ENCODE measurements around the gene EDRF1.

EDRF1 gene

DNA sequence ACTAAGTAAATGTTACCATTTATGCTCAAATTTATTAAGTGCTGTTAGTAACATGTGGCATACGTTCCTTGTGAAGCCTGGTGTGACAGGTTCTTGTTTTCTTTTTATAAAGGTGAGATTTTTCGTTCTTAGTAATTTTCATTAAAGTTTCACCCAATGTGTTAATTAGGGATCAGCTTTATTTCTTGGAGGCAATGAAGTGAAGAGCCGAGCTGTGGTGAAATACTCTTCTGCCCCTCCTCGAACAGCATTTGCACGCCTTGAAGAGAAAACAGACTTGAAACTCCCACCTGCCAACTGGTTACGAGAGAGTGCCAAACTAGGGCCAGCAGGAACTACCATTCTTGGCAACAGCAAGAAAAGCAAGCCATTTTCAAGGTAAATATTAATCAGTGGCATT is 1.5 kb downstream of the EDRF1 start:
- Histone ChIP-seq H3K9me2 (replicated peaks; ENCODE audit: control insufficient read depth, low read length) (no peaks in the 10 kb centered on the region), H3K27me3 (ENCODE audit: control insufficient read depth, low read length) (no peaks in the 10 kb centered on the region), H4K20me1 (ENCODE audit: control insufficient read depth, insufficient read depth, low read depth, low read length) (no peaks in the 10 kb centered on the region), H3K4me1 (ENCODE audit: control insufficient read depth, low read length) (peaks cover 24% of the 10 kb centered on the region), H3K9me3 (ENCODE audit: control insufficient read depth, insufficient read depth, low read length) (no peaks in the 10 kb centered on the region), H3K4me2 (ENCODE audit: low read length) (peak overlapping the region; percentile 65), H3K27ac (ENCODE audit: low read depth, low read length) (no peak overlapping the region), H3K79me2 (ENCODE audit: control insufficient read depth, low read length) (peaks cover 44% of the 10 kb centered on the region), H3F3A (ENCODE audit: control insufficient read depth, insufficient read depth) (no peaks in the 10 kb centered on the region), H3K36me3 (ENCODE audit: control insufficient read depth, low read length) (peaks cover 61% of the 10 kb centered on the region), H3K4me3 (ENCODE audit: low read length) (peak overlapping the region; percentile 89)
- TF ChIP-seq, protein P1, sequence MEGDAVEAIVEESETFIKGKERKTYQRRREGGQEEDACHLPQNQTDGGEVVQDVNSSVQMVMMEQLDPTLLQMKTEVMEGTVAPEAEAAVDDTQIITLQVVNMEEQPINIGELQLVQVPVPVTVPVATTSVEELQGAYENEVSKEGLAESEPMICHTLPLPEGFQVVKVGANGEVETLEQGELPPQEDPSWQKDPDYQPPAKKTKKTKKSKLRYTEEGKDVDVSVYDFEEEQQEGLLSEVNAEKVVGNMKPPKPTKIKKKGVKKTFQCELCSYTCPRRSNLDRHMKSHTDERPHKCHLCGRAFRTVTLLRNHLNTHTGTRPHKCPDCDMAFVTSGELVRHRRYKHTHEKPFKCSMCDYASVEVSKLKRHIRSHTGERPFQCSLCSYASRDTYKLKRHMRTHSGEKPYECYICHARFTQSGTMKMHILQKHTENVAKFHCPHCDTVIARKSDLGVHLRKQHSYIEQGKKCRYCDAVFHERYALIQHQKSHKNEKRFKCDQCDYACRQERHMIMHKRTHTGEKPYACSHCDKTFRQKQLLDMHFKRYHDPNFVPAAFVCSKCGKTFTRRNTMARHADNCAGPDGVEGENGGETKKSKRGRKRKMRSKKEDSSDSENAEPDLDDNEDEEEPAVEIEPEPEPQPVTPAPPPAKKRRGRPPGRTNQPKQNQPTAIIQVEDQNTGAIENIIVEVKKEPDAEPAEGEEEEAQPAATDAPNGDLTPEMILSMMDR (IDR thresholded peaks at IDR 0.05; ENCODE audit: low read depth, low read length, poor library complexity, severe bottlenecking) = no peak
- TF ChIP-seq EZH2phosphoT487 (IDR thresholded peaks at IDR 0.05; ENCODE audit: borderline replicate concordance, low read length) = no peak

DNA sequence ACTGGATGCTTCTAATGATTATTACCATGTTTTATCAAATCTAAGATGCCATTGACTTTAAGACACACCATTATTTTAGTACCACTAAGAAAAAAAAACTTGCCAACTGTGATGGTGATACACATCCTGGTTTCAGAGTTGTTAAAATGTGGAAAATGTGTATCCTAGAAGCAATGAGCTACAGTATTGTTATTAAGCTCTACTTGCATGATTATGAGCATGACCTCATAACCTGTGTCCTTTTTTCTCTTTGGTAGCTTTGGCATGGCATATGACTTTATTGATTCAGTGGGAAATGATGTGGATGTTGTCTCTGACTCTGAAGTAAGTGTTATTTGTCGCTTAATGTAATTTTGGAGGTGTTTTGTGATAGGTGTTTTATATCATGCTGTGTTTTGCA is 3.3 kb downstream of the EDRF1 start:
- Histone ChIP-seq H3F3A (ENCODE audit: control insufficient read depth, insufficient read depth) (no peaks in the 10 kb centered on the region), H3K9me2 (replicated peaks; ENCODE audit: control insufficient read depth, low read length) (no peaks in the 10 kb centered on the region), H3K4me1 (ENCODE audit: control insufficient read depth, low read length) (peaks cover 24% of the 10 kb centered on the region), H3K4me2 (ENCODE audit: low read length) (no peak overlapping the region), H3K79me2 (ENCODE audit: control insufficient read depth, low read length) (peaks cover 46% of the 10 kb centered on the region), H4K20me1 (ENCODE audit: control insufficient read depth, insufficient read depth, low read depth, low read length) (no peaks in the 10 kb centered on the region), H3K27me3 (ENCODE audit: control insufficient read depth, low read length) (no peaks in the 10 kb centered on the region), H3K27ac (ENCODE audit: low read depth, low read length) (no peak overlapping the region), H3K4me3 (ENCODE audit: low read length) (no peak overlapping the region), H3K36me3 (ENCODE audit: control insufficient read depth, low read length) (peaks cover 79% of the 10 kb centered on the region), H3K9me3 (ENCODE audit: control insufficient read depth, insufficient read depth, low read length) (no peaks in the 10 kb centered on the region)
- TF ChIP-seq EZH2phosphoT487 (IDR thresholded peaks at IDR 0.05; ENCODE audit: borderline replicate concordance, low read length) = no peak
- TF ChIP-seq, protein P1 (IDR thresholded peaks at IDR 0.05; ENCODE audit: low read depth, low read length, poor library complexity, severe bottlenecking) = no peak

DNA sequence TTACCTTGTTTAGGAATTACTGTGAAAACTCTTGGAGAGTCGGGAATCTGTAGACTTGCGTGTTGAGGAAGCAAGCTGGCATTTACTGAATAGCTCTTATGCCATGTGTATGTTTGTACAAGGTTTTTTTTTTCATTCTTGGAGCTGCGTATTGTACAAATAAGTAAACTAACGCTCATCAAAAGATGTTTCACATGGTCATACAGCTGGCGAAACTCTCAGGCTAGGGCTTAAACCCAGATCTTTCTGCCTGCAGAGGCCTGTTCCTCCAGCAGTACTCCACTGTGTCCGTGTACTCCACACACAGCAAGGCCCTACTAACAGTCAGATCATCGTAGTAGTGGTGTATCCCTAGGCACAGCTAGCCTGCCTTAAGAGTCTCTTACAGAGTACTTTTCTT is 7.4 kb downstream of the EDRF1 start:
- TF ChIP-seq EZH2phosphoT487 (IDR thresholded peaks at IDR 0.05; ENCODE audit: borderline replicate concordance, low read length) = no peak
- TF ChIP-seq, protein P1 (IDR thresholded peaks at IDR 0.05; ENCODE audit: low read depth, low read length, poor library complexity, severe bottlenecking) = no peak
- H3K4me2 ChIP-seq (ENCODE audit: low read length) = no peak overlapping the region
- no peaks in the 10 kb centered on the region for H3K9me2 ChIP-seq (replicated peaks; ENCODE audit: control insufficient read depth, low read length)
- H3K36me3 ChIP-seq (ENCODE audit: control insufficient read depth, low read length) = peaks cover 95% of the 10 kb centered on the region
- no peaks in the 10 kb centered on the region for H3K9me3 ChIP-seq (ENCODE audit: control insufficient read depth, insufficient read depth, low read length)
- H4K20me1 ChIP-seq (ENCODE audit: control insufficient read depth, insufficient read depth, low read depth, low read length) = no peaks in the 10 kb centered on the region
- peaks cover 5% of the 10 kb centered on the region; the same call in 1 of the 2 replicates for H3K4me1 ChIP-seq (ENCODE audit: control insufficient read depth, low read length)
- H3K4me3 ChIP-seq (ENCODE audit: low read length) = no peak overlapping the region
- peaks cover 16% of the 10 kb centered on the region for H3K79me2 ChIP-seq (ENCODE audit: control insufficient read depth, low read length)
- H3K27me3 ChIP-seq (ENCODE audit: control insufficient read depth, low read length) = no peaks in the 10 kb centered on the region
- no peak overlapping the region for H3K27ac ChIP-seq (ENCODE audit: low read depth, low read length)
- H3F3A ChIP-seq (ENCODE audit: control insufficient read depth, insufficient read depth) = no peaks in the 10 kb centered on the region

All from DOHH2 (cell line).